Pons (tissue), 1 donor: Measurements from ENCODE around the gene RAB37.

Experiments
- DNase-seq: peaks from one replicate; pipeline ENCODE4 v3.0.0-alpha.2; 2016; ENCODE audit warnings: low spot score

RAB37 gene

GRCh38 chr17:74744714-74745547 lies 7.9 kb downstream of the RAB37 start:
- DNase-seq = peak; percentile 74

- DNase-seq = no peak
Observed at GRCh38 chr17:74745548-74746177, 8.6 kb downstream of the RAB37 start.

GRCh38 chr17:74746376-74746775 lies 9.3 kb downstream of the RAB37 start:
- DNase-seq = no peak

- DNase-seq = no peak
Observed at GRCh38 chr17:74746922-74747321, 9.9 kb downstream of the RAB37 start.

GRCh38 chr17:74748279-74748528 lies 11.1 kb downstream of the RAB37 start:
- DNase-seq = no peak

- peak; percentile 94 for DNase-seq
Observed at GRCh38 chr17:74748529-74749278, 11.6 kb downstream of the RAB37 start, which contains the start of gene NHERF1. Gene NHERF1, plus strand, starts transcription at chr17:74748628. Its CDS starts 219 bp downstream, at chr17:74748847.

GRCh38 chr17:74749279-74750038 lies 12.4 kb downstream of the RAB37 start:
- DNase-seq = no peak

- DNase-seq = no peak
Observed at GRCh38 chr17:74750039-74750326, 12.9 kb downstream of the RAB37 start.

- DNase-seq = no peak
Observed at GRCh38 chr17:74750327-74751069, 13.4 kb downstream of the RAB37 start.

GRCh38 chr17:74752415-74752814 lies 15.4 kb downstream of the RAB37 start:
- no peak for DNase-seq

- no peak for DNase-seq
Observed at GRCh38 chr17:74752822-74753401, 15.9 kb downstream of the RAB37 start.

GRCh38 chr17:74754832-74755231 lies 17.8 kb downstream of the RAB37 start:
- DNase-seq = no peak

GRCh38 chr17:74755533-74755932 lies 18.5 kb downstream of the RAB37 start:
- no peak for DNase-seq

- no peak for DNase-seq
Observed at GRCh38 chr17:74756891-74757290, 19.8 kb downstream of the RAB37 start.

- DNase-seq = no peak
Observed at GRCh38 chr17:74757502-74757901, 20.4 kb downstream of the RAB37 start.

- DNase-seq = no peak
Observed at GRCh38 chr17:74757931-74758847, 21.1 kb downstream of the RAB37 start.

GRCh38 chr17:74758848-74759168 lies 21.8 kb downstream of the RAB37 start:
- no peak for DNase-seq

- DNase-seq = no peak
Observed at GRCh38 chr17:74759243-74759801, 22.3 kb downstream of the RAB37 start.

GRCh38 chr17:74759941-74760340 lies 22.9 kb downstream of the RAB37 start:
- no peak for DNase-seq
